ENCODE data around the gene MRPL53.
"Not testable (repeated sequence)": the region's sequence is repeated elsewhere in the genome, so short reads cannot be mapped to it uniquely, and the experiment has no call there.

MRPL53 gene

DNA sequence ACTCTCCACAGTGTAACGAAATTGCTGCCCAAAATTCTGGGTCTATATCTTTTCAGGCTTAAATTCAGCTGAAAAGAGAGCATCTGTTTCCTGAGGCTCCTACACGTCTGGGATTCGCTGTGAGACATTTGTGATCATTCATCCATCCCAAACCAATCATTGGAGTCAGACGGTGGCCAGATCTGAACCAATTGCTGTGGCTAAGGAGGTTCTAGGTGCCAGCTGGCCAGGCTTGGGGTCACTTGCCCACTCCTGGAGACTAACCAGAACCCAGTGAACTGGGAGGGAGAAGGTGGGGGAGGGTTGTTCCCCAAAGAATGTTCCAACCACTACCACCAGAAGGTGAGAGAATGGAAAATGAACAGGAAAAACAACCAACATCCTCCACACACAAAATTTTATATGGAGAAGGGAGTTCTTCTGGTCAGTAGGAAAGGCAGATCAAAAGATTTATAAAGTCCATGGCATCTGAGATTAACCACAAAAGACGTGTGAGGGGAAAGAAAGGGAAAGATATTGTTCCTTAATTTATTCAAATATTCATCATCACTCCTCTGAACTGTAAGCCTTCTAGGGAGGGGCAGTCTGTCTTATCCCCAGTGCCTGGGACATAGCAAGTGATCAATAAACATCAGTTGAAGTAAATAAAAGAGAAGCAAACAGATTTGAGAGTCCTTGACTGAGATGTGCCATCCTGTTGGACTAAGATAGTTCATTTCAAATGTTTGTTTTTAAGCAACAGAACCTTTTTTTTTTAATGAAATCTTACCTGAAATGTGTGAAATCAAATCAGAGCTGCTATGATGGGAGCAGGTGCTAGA, 27.8 kb downstream of the MRPL53 start:
- no peak for DNase-seq

GRCh38 chr2:74442483-74443297, 29.8 kb downstream of the MRPL53 start:
- not testable (repeated sequence) for DNase-seq

DNA sequence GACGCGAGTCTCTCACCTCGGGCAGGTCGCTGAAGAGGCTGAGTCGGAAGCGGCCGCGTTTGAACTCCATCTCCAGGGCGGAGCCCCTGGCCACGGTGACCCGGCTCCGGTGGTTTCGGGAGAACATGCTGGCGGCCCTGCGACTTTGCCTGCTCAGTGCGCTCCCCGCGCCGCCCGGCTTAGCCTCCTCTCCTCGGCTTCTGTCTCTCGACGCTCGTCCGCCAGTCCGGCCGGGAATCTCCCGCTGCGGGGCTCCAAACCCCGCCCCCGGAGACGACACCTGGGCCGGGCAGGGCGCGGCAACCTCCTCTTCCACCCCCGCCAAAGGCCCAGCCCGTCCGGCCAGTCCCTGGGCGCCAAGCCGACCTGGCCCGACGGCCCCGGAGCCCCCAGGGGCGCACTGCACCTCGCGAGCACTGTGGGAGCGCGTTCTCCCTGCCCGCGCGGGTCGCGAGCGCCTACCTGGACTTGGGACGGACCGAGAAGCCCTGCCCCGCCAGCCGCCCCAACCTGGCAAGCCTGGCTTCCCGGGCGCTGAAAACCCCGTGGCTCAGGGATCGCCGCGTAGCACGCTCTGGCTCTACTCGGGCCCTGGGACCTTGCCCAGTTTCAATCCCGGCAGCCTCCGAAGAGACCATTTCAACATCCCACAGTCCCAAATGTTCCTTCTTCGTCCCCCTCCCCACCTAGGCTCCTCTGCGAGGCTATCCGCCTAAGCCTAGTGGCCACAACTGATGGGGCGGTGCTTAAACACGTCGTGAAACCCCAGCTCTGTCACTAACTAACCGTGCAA, 30.6 kb downstream of the MRPL53 start, which contains the start of gene RTKN:
TSS of gene RTKN (minus strand) at position 248 of the 793 bp plus-strand sequence. CDS start at position 127, 121 bp downstream.
- no peak for DNase-seq

DNA sequence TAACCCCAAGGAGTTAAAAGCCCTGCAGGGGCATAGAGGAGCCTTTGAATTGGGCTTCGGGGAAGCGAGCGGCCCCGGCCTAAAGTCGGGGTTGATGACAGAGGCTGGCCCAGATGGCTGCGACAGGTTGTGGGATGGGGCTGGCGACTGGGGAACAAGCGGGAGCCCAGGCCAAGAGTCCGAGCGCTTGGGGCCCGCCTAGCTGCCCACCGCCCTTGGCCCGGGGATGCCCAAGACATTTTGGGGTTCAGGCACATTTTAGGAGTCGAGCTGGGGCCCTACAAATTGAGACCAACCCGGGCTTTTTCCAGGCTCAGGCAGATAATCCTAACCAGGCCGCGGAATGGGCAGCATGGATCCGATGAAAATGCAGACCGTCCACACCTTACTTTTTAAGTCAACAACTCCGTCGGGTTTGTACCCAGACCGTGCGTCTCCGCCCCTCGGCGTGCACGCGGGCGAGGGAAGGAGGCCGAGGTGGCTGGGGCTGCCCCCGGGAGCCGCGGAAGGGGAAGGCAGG, 31.2 kb downstream of the MRPL53 start:
- no peak for DNase-seq

- DNase-seq = peak; percentile 47
Observed at GRCh38 chr2:74440378-74441169, 31.9 kb downstream of the MRPL53 start.

DNA sequence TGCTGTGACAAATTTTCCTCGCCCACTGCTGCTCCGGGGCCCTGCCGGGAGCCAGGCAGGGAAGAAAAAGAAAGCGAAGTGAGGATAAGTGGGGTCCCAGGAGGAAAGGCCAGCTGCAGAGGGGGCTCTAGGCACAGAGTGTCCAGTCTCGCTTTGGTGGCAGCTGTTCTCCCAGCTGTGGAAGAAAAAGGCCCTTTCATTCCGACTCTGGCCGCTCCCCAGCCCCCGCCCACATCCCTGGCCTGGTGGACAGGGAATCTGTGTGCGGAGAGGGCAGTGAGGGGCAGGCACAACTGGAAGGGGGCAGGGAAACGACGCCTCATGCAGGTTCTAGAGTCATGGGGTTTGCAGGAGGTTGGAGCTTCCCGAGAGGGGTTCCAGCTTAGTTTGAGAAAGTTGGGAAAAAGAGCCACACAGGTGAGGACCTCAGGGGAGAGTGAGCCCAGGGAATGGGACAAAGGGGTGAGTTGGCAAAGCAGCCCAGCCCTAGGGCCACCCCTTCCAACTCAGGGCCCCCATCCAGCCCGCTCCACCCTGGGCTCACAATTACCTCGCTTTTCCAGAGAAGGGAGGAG, 32.6 kb downstream of the MRPL53 start:
- DNase-seq = no peak

DNA sequence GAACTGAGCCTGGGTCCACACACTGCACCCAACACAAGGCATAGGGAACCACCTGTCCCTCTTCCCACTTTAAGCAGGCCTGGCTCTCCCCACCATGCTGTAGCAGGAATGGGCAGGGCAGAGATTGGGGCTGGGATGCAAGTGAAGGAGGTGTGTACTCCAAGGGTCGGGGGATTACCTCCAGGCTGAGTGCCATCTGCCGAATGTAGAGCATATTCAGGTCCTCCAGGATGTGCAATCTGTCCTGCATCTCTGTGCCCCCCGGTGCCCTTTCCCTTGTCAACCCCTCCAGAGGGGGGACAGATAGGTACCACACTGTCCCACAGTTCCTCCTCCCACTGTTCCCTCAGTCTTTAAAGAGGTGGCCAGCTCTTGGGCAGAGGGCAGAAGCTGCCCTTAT, 33.1 kb downstream of the MRPL53 start:
- DNase-seq = peak; percentile 76

- no peak for DNase-seq
Observed at GRCh38 chr2:74438248-74438647, 34.2 kb downstream of the MRPL53 start.

- no peak for DNase-seq
Observed at GRCh38 chr2:74436848-74437695, 35.4 kb downstream of the MRPL53 start.

- no peak for DNase-seq
Observed at GRCh38 chr2:74436111-74436805, 36.2 kb downstream of the MRPL53 start.

GRCh38 chr2:74430502-74430901, 42.0 kb downstream of the MRPL53 start:
- no peak for DNase-seq

- no peak for DNase-seq
Observed at GRCh38 chr2:74429487-74430451, 42.7 kb downstream of the MRPL53 start.

- no peak for DNase-seq
Observed at GRCh38 chr2:74428675-74429074, 43.8 kb downstream of the MRPL53 start.

DNA sequence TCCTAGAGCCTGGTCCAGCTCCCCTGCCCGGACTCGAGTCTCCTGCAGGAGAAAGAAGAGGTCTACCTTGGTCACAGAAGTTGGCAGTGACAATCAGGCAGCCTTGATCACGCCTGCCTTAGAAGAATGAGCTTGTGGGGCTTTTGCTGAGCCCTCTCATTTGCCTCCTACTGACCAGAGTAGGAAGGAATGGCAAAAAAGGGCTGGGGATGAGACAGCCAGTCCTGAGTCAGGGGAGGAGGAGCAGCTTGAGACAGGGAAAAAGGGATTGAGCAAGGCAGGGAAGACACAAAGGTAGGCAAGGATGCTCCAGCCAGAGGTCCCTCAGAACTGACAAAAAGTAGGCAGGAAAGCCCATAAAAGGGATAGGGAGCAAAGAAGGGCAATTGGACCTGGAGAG, 44.9 kb downstream of the MRPL53 start:
- DNase-seq = no peak

DNA sequence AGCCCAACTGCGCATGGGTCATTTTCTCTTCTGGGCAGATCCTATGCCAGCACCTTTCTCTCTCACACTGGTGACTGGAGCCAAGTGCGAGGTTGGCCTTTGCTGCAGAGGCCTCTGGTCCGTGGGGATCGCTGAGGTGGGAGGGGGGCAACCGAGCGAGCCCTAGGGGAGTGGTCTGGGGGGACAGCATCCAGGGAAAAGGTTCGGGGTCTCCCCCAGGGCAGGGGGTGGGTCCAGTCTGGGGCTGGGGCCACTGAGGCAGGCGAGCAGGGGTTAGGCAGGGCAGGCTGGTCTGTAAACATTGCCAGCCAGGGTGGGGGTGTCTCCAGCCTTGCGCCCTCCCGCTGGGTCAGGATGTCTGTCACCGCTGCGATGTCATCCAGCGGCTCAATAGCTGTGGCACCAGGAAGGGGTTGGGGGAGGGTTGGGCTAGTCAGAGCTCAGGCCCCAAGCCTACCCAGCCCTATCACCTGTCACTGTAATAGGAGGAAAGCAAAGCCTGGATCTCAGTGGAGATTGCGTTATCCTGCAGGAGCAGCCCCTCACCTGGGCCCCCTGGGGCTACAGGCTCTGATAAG, 46.2 kb downstream of the MRPL53 start:
- DNase-seq = no peak

- DNase-seq = no peak
Observed at GRCh38 chr2:74425523-74425922, 47.0 kb downstream of the MRPL53 start.

DNA sequence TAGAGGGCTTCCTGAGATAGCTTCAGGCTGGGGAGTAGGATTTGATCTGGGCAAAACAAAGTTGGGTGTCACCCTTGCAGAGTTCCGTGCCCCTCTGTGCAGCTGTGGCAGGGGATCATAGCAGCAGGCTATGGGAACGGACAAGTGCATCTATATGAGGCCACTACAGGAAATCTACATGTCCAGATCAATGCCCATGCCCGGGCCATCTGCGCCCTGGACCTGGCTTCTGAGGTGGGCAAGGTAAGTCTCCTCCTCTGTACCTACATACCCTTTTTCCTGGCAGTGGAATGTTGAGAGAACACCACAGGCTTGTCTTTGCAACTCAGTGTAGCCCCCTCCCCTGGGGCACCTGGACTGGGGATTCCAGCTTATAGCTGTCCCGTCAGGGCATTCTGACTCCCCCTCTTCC, 47.5 kb downstream of the MRPL53 start:
- no peak for DNase-seq

All from NCI-H524 treated with DMSO at 0.1 percent for 48 hours (cell line).